Karpas-422 (cell line): ENCODE data around the gene NME1. TPM values are rescaled to one million over a fixed set of nuclear protein-coding genes. Genes with fewer than 3 reads are reported as not detected.

Experiments used
- DNase-seq: peaks from one replicate; pipeline ENCODE4 v3.0.0-alpha.2; 2015
- H2AFZ ChIP-seq: fragments of 200-600 bp; sonication (generic); 2 replicates; pipeline ENCODE4 v1.6.1; 2014; ENCODE audit warnings: antibody characterized with exemption, low read length, mixed read lengths
- H3K27ac ChIP-seq: fragments of 200-600 bp; sonication (generic); 2 replicates; pipeline ENCODE4 v1.5.1; 2014; ENCODE audit warnings: mild to moderate bottlenecking, low read length, moderate library complexity
- H3K27me3 ChIP-seq: fragments of 200-600 bp; sonication (generic); 2 replicates; pipeline ENCODE4 v1.6.1; 2014; ENCODE audit warnings: low read length, mixed read lengths
- H3K36me3 ChIP-seq: fragments of 200-600 bp; sonication (generic); 2 replicates; pipeline ENCODE4 v1.6.1; 2014; ENCODE audit warnings: low read length, mixed read lengths; ENCODE audit not compliant: insufficient read depth
- H3K4me1 ChIP-seq: fragments of 200-600 bp; sonication (generic); 2 replicates; pipeline ENCODE4 v1.6.1; 2014; ENCODE audit warnings: mild to moderate bottlenecking, low read length, mixed read lengths
- H3K4me2 ChIP-seq: fragments of 200-600 bp; sonication (generic); 2 replicates; pipeline ENCODE4 v1.6.1; 2014; ENCODE audit warnings: low read length, low read depth, mild to moderate bottlenecking; ENCODE audit not compliant: poor library complexity, severe bottlenecking
- H3K4me3 ChIP-seq: fragments of 200-600 bp; sonication (generic); 2 replicates; pipeline ENCODE4 v1.5.1; 2014; ENCODE audit warnings: mild to moderate bottlenecking, antibody characterized with exemption, low read length, mixed read lengths
- H3K79me2 ChIP-seq: fragments of 200-600 bp; sonication (generic); 2 replicates; pipeline ENCODE4 v1.6.1; 2014; ENCODE audit warnings: mild to moderate bottlenecking, low read length, mixed read lengths
- H3K9ac ChIP-seq: fragments of 200-600 bp; sonication (generic); 2 replicates; pipeline ENCODE4 v1.6.0; 2014; ENCODE audit warnings: low read length
- H3K9me2 ChIP-seq: fragments of 200-600 bp; sonication (generic), shearing (Covaris generic); replicated peaks from 2 replicates; pipeline ENCODE4 v1.6.0; 2014; ENCODE audit warnings: mild to moderate bottlenecking, low read length, moderate library complexity; ENCODE audit not compliant: insufficient read depth
- H3K9me3 ChIP-seq: fragments of 300-700, 200-600 bp; sonication (generic); 2 replicates; pipeline ENCODE4 v1.6.1; 2014; ENCODE audit warnings: low read length, mixed read lengths
- H4K20me1 ChIP-seq: fragments of 200-600 bp; sonication (generic); 2 replicates; pipeline ENCODE4 v1.6.1; 2014; ENCODE audit warnings: mild to moderate bottlenecking, antibody characterized with exemption, low read length, low read depth; ENCODE audit not compliant: insufficient read depth
- total RNA-seq: library from RNA; depleted of rRNA; stranded (reverse); fragments of >200 nt; shearing (Covaris generic); gene quantifications from 2 replicates; pipeline ENCODE4 v1.2.3, GENCODE V29; 2014; ENCODE audit warnings: low replicate concordance

Gene NME1
- total RNA-seq, 1 experiment from 2014 or later = 148 TPM

GRCh38 chr17:51135956-51136355 lies 17.4 kb upstream of the NME1 start:
- Histone ChIP-seq H3K27me3 (no peaks in the 10 kb centered on the region), H3K9me3 (no peaks in the 10 kb centered on the region), H3K27ac (no peak overlapping the region), H3K4me3 (no peak overlapping the region), H3K9ac (no peak overlapping the region), H3K36me3 (no peaks in the 10 kb centered on the region), H4K20me1 (no peaks in the 10 kb centered on the region), H3K4me2 (no peak overlapping the region), H3K79me2 (no peaks in the 10 kb centered on the region), H3K4me1 (peaks cover 11% of the 10 kb centered on the region), H3K9me2 (no peaks in the 10 kb centered on the region), H2AFZ (no peak overlapping the region)
- no peak for DNase-seq

- H3K4me3 ChIP-seq = no peak overlapping the region
- DNase-seq = no peak
- no peak overlapping the region for H3K27ac ChIP-seq
- H3K4me2 ChIP-seq = no peak overlapping the region
- H3K9ac ChIP-seq = no peak overlapping the region
- H4K20me1 ChIP-seq = no peaks in the 10 kb centered on the region
- no peaks in the 10 kb centered on the region for H3K79me2 ChIP-seq
- H3K9me3 ChIP-seq = no peaks in the 10 kb centered on the region
- H3K36me3 ChIP-seq = no peaks in the 10 kb centered on the region
- H3K4me1 ChIP-seq = no peaks in the 10 kb centered on the region
- no peak overlapping the region for H2AFZ ChIP-seq
- no peaks in the 10 kb centered on the region for H3K9me2 ChIP-seq
- H3K27me3 ChIP-seq = no peaks in the 10 kb centered on the region
These were observed 10.8 kb upstream of the NME1 start for GRCh38 chr17:51142597-51142996.

GRCh38 chr17:51144266-51145022 lies 8.9 kb upstream of the NME1 start:
- no peak overlapping the region for H3K9ac ChIP-seq
- no peaks in the 10 kb centered on the region for H3K4me1 ChIP-seq
- no peaks in the 10 kb centered on the region for H3K36me3 ChIP-seq
- H3K27ac ChIP-seq = no peak overlapping the region
- no peaks in the 10 kb centered on the region for H3K79me2 ChIP-seq
- no peak overlapping the region for H3K4me3 ChIP-seq
- DNase-seq = no peak
- no peaks in the 10 kb centered on the region for H3K27me3 ChIP-seq
- no peaks in the 10 kb centered on the region for H3K9me2 ChIP-seq
- no peaks in the 10 kb centered on the region for H4K20me1 ChIP-seq
- H3K4me2 ChIP-seq = no peak overlapping the region
- no peak overlapping the region for H2AFZ ChIP-seq
- H3K9me3 ChIP-seq = no peaks in the 10 kb centered on the region

GRCh38 chr17:51147650-51148049 lies 5.7 kb upstream of the NME1 start:
- Histone ChIP-seq H3K4me1 (peaks cover 4% of the 10 kb centered on the region), H4K20me1 (no peaks in the 10 kb centered on the region), H3K27me3 (no peaks in the 10 kb centered on the region), H3K9me3 (no peaks in the 10 kb centered on the region), H3K36me3 (no peaks in the 10 kb centered on the region), H3K9ac (no peak overlapping the region), H2AFZ (no peak overlapping the region), H3K27ac (no peak overlapping the region), H3K79me2 (no peaks in the 10 kb centered on the region), H3K4me2 (no peak overlapping the region), H3K4me3 (no peak overlapping the region), H3K9me2 (no peaks in the 10 kb centered on the region)
- no peak for DNase-seq

GRCh38 chr17:51149163-51149562 lies 4.2 kb upstream of the NME1 start:
- no peak overlapping the region for H2AFZ ChIP-seq
- no peaks in the 10 kb centered on the region for H3K36me3 ChIP-seq
- peaks cover 8% of the 10 kb centered on the region for H3K4me1 ChIP-seq
- no peak overlapping the region for H3K4me2 ChIP-seq
- no peak overlapping the region for H3K9ac ChIP-seq
- peaks cover 8% of the 10 kb centered on the region for H3K79me2 ChIP-seq
- no peak overlapping the region for H3K27ac ChIP-seq
- no peaks in the 10 kb centered on the region for H3K9me3 ChIP-seq
- no peaks in the 10 kb centered on the region for H3K9me2 ChIP-seq
- no peaks in the 10 kb centered on the region for H3K27me3 ChIP-seq
- no peak overlapping the region for H3K4me3 ChIP-seq
- no peaks in the 10 kb centered on the region for H4K20me1 ChIP-seq
- DNase-seq = no peak

GRCh38 chr17:51150932-51151331 lies 2.4 kb upstream of the NME1 start:
- H3K27me3 ChIP-seq = no peaks in the 10 kb centered on the region
- no peaks in the 10 kb centered on the region for H4K20me1 ChIP-seq
- H3K4me2 ChIP-seq = no peak overlapping the region
- peaks cover 8% of the 10 kb centered on the region; the same call in 1 of the 2 replicates for H3K36me3 ChIP-seq
- H2AFZ ChIP-seq = no peak overlapping the region
- no peaks in the 10 kb centered on the region for H3K9me3 ChIP-seq
- H3K4me1 ChIP-seq = peaks cover 21% of the 10 kb centered on the region
- no peak overlapping the region for H3K9ac ChIP-seq
- H3K4me3 ChIP-seq = no peak overlapping the region
- no peak for DNase-seq
- peaks cover 26% of the 10 kb centered on the region for H3K79me2 ChIP-seq
- no peak overlapping the region for H3K27ac ChIP-seq
- no peaks in the 10 kb centered on the region for H3K9me2 ChIP-seq

GRCh38 chr17:51152766-51153209 lies 571 bp upstream of the NME1 start:
- no peak for DNase-seq
- H3K27ac ChIP-seq = peak overlapping the region; percentile 68
- H3K4me3 ChIP-seq = peak overlapping the region; percentile 67

GRCh38 chr17:51154176-51154575 lies 817 bp downstream of the NME1 start:
- Histone ChIP-seq H4K20me1 (no peaks in the 10 kb centered on the region), H3K27me3 (no peaks in the 10 kb centered on the region), H3K27ac (peak overlapping the region; percentile 66), H3K4me1 (peaks cover 21% of the 10 kb centered on the region), H3K36me3 (peaks cover 29% of the 10 kb centered on the region; the same call in 1 of the 2 replicates), H3K9me2 (no peaks in the 10 kb centered on the region), H3K79me2 (peaks cover 52% of the 10 kb centered on the region), H3K9ac (peak overlapping the region; percentile 85), H3K4me3 (peak overlapping the region; percentile 84), H3K9me3 (no peaks in the 10 kb centered on the region), H2AFZ (no peak overlapping the region), H3K4me2 (peak overlapping the region; percentile 86)
- DNase-seq = peak; percentile 68

More at GRCh38 chr17:51152766-51153209, 571 bp upstream of the NME1 start:
- no peaks in the 10 kb centered on the region for H3K27me3 ChIP-seq
- H3K4me2 ChIP-seq = peak overlapping the region; percentile 87
- peak overlapping the region; percentile 94 for H2AFZ ChIP-seq
- peak overlapping the region; percentile 71 for H3K9ac ChIP-seq
- no peaks in the 10 kb centered on the region for H4K20me1 ChIP-seq
- no peaks in the 10 kb centered on the region for H3K9me2 ChIP-seq
- no peaks in the 10 kb centered on the region for H3K9me3 ChIP-seq
- peaks cover 21% of the 10 kb centered on the region for H3K4me1 ChIP-seq
- H3K36me3 ChIP-seq = peaks cover 23% of the 10 kb centered on the region; the same call in 1 of the 2 replicates
- peaks cover 41% of the 10 kb centered on the region for H3K79me2 ChIP-seq
